Endodermal cell (in vitro differentiated cells): ENCODE data around the gene PRKCA. TPM values are rescaled to one million over a fixed set of nuclear protein-coding genes. Genes with fewer than 3 reads are reported as not detected.
"Not testable (repeated sequence)": the region's sequence is repeated elsewhere in the genome, so short reads cannot be mapped to it uniquely, and the experiment has no call there.

ENCODE experiments used
- DNase-seq: peaks from one replicate; pipeline ENCODE4 v3.0.0-alpha.2; 2017
- H3K27ac ChIP-seq: 2 replicates; pipeline ENCODE4 v1.5.1; 2013; ENCODE audit warnings: mild to moderate bottlenecking, low read depth, low read length, moderate library complexity
- H3K27me3 ChIP-seq: 2 replicates; pipeline ENCODE4 v1.6.1; 2013; ENCODE audit warnings: mild to moderate bottlenecking, low read length, moderate library complexity; ENCODE audit not compliant: insufficient read depth, control insufficient read depth, poor library complexity, severe bottlenecking
- H3K36me3 ChIP-seq: 2 replicates; pipeline ENCODE4 v1.7.0; 2013; ENCODE audit warnings: mild to moderate bottlenecking, low read length, moderate library complexity; ENCODE audit not compliant: control insufficient read depth, insufficient read depth
- H3K4me1 ChIP-seq: one replicate; pipeline ENCODE4 v1.7.0; 2013; ENCODE audit warnings: low read length; ENCODE audit not compliant: control insufficient read depth, insufficient read depth
- H3K4me3 ChIP-seq: 2 replicates; pipeline ENCODE4 v1.5.1; 2013; ENCODE audit warnings: mild to moderate bottlenecking, low read length, moderate library complexity
- H3K9ac ChIP-seq: 2 replicates; pipeline ENCODE4 v1.6.1; 2013; ENCODE audit warnings: mild to moderate bottlenecking, low read length, moderate library complexity; ENCODE audit not compliant: poor library complexity, severe bottlenecking; ENCODE audit errors: extremely low read depth
- H3K9me3 ChIP-seq: 2 replicates; pipeline ENCODE4 v1.6.1; 2013; ENCODE audit warnings: mild to moderate bottlenecking, low read length, moderate library complexity; ENCODE audit not compliant: control insufficient read depth
- H3K27ac Mint-ChIP-seq: 2 replicates; pipeline ENCODE4 v1.8.0; 2020; ENCODE audit warnings: mixed read lengths
- H3K27me3 Mint-ChIP-seq: 2 replicates; pipeline ENCODE4 v1.8.0; 2021; ENCODE audit warnings: mild to moderate bottlenecking, mixed read lengths; ENCODE audit not compliant: insufficient read depth
- H3K36me3 Mint-ChIP-seq: 2 replicates; pipeline ENCODE4 v1.8.0; 2020; ENCODE audit warnings: low read depth, mixed read lengths
- H3K4me1 Mint-ChIP-seq: 2 replicates; pipeline ENCODE4 v1.8.0; 2020; ENCODE audit warnings: mixed read lengths
- H3K4me3 Mint-ChIP-seq: 2 replicates; pipeline ENCODE4 v1.8.0; 2020; ENCODE audit warnings: mild to moderate bottlenecking, moderate library complexity, mixed read lengths
- H3K9me3 Mint-ChIP-seq: 2 replicates; pipeline ENCODE4 v1.8.0; 2020; ENCODE audit warnings: mild to moderate bottlenecking, mixed read lengths
- CTCF ChIP-seq: fragments of 200-600 bp; sonication (generic); conservative IDR thresholded peaks from 2 replicates; pipeline ENCODE4 v1.5.0; 2021; ENCODE audit warnings: antibody characterized with exemption, mild to moderate bottlenecking
- WGBS, 2 experiments: methylation state at CpG; one replicate each; pipeline versions ENCODE4 v1.1.5 to v1.1.7; 2013; ENCODE audit warnings: missing lambda C conversion rate in 2 of 2, mixed read lengths in 1 of 2; ENCODE audit not compliant: insufficient coverage in 1 of 2, insufficient read length in 1 of 2; 5-methylcytosine and 5-hydroxymethylcytosine counted together
- total RNA-seq, 2 donors: library from RNA; stranded (reverse); fragmentation: NEBNext Ultra II Directional in 1 of 2; extraction: Animal tissue kit (Norgen Biotek cat#: 25700) in 1 of 2; gene quantifications; 2 replicates in 1 of 2; 3 replicates in 1 of 2; pipeline ENCODE4 v1.2.1, GENCODE V29; 2021

The PRKCA gene
- total RNA-seq, 2 donors from 2014 or later, result 8.7 to 14.6 TPM

DNA sequence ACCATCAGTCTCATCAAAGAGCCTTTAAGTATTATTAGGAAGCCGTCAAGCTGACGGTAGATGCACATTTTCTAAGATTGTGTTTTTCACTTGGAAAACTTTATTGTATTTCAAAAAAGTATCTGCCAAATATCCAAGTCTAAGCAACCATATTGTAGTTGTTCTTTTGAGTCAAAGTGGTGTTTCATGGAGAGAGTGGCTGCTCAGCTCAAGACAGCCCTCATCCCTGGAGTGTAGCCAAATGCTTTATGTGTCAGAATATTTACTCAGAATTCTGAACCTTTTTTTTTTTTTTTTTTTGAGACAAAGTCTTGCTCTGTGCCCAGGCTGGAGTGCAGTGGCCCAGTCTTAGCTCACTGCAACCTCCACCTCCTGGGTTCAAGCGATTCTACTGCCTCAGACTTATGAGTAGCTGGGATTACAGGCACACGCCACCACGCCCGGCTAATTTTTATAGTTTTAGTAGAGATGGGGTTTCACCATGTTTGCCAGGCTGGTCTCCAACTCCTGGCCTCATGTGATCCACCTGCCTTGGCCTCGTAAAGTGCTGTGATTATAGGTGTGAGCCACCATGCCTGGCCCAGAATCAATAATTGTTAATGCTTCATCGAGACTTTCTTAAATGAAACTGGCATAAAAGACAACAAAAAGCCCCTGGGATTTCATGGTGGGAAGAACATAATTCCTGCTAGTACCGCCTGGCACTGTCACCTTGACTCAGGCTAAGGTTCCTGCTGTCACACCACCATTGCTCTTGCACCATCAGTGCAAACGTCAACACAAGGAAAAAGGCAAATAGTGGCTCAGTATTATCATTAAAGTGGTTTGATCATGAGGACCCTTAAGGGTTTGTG lies 45.5 kb downstream of the PRKCA start:
- Histone ChIP-seq H3K27ac (no peak overlapping the region), H3K36me3 (no peaks in the 10 kb centered on the region), H3K9me3 (no peaks in the 10 kb centered on the region), H3K27me3 (peaks cover 6% of the 10 kb centered on the region), H3K4me3 (no peak overlapping the region), H3K4me1 (peaks cover 8% of the 10 kb centered on the region), H3K9ac (no peak overlapping the region)
- WGBS, 2 experiments, result 88 to 94% methylated on average over 3 to 10 of the region's 10 CpGs
- Mint-ChIP-seq H3K4me3 (no peak overlapping the region), H3K4me1 (peaks cover 18% of the 10 kb centered on the region), H3K27ac (no peak overlapping the region), H3K27me3 (peaks cover 17% of the 10 kb centered on the region), H3K36me3 (no peaks in the 10 kb centered on the region), H3K9me3 (no peaks in the 10 kb centered on the region)
- no peak for TF ChIP-seq CTCF
- no peak for DNase-seq

DNA sequence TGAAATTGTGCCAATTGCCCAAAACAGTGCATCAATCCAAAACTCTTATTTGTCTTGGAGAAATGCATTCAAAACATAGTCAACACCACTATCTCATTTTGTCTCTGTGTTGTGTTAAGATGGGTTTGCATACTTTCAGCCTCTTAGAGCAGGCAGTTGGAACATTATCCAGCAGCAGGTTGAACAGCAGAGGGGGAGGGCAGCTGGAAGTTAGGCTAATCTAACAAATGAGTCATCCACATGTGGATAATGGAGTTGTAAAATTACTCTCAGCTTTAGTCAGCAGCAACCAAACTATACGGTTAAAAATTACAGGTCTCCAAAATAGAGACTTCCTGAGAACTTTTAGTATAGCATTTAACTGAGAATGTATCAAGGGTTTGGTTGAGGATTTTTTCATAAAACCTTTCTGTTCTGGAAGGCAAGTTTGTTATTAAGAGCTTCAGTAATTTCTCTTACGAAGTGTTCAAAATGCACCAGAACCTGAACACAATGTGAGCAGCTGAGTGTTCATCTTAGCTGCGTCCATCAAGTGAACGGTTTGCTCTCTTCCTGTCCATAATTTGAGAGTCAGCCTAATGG lies 46.3 kb downstream of the PRKCA start:
- Mint-ChIP-seq H3K36me3 (no peaks in the 10 kb centered on the region), H3K9me3 (no peaks in the 10 kb centered on the region), H3K4me3 (no peak overlapping the region), H3K27me3 (peaks cover 25% of the 10 kb centered on the region), H3K27ac (no peak overlapping the region), H3K4me1 (peaks cover 19% of the 10 kb centered on the region)
- 88 to 100% methylated on average over 2 to 4 of the region's 4 CpGs for WGBS, 2 experiments
- Histone ChIP-seq H3K36me3 (no peaks in the 10 kb centered on the region), H3K4me1 (peaks cover 8% of the 10 kb centered on the region), H3K4me3 (no peak overlapping the region), H3K9ac (no peak overlapping the region), H3K27ac (no peak overlapping the region), H3K9me3 (no peaks in the 10 kb centered on the region), H3K27me3 (peaks cover 13% of the 10 kb centered on the region)
- DNase-seq, result no peak
- TF ChIP-seq CTCF, result no peak

GRCh38 chr17:66349521-66350254 lies 47.3 kb downstream of the PRKCA start:
- Mint-ChIP-seq H3K9me3 (no peaks in the 10 kb centered on the region), H3K27ac (peak overlapping the region; percentile 16), H3K4me3 (no peak overlapping the region), H3K4me1 (peaks cover 27% of the 10 kb centered on the region), H3K27me3 (peaks cover 28% of the 10 kb centered on the region), H3K36me3 (no peaks in the 10 kb centered on the region)
- H3K27me3 ChIP-seq, result peaks cover 15% of the 10 kb centered on the region
- H3K9me3 ChIP-seq, result no peaks in the 10 kb centered on the region
- 73% methylated on average over 12 of the region's 12 CpGs; no CpG with 5 or more reads in 1 of the 2 experiments for WGBS, 2 experiments
- H3K36me3 ChIP-seq, result no peaks in the 10 kb centered on the region
- no peak overlapping the region for H3K9ac ChIP-seq
- H3K27ac ChIP-seq, result no peak overlapping the region
- H3K4me3 ChIP-seq, result no peak overlapping the region
- peak; percentile 75 for DNase-seq
- peaks cover 8% of the 10 kb centered on the region for H3K4me1 ChIP-seq
- no peak for TF ChIP-seq CTCF

GRCh38 chr17:66350576-66350975 lies 48.2 kb downstream of the PRKCA start:
- not testable (repeated sequence) for H3K9me3 Mint-ChIP-seq, H3K36me3 ChIP-seq, H3K4me3 Mint-ChIP-seq, H3K9me3 ChIP-seq, H3K4me3 ChIP-seq, H3K27ac Mint-ChIP-seq, H3K36me3 Mint-ChIP-seq, H3K27ac ChIP-seq, H3K9ac ChIP-seq, DNase-seq
- H3K27me3 ChIP-seq, result peaks cover 19% of the 10 kb centered on the region
- Mint-ChIP-seq H3K27me3 (peaks cover 29% of the 10 kb centered on the region), H3K4me1 (peaks cover 35% of the 10 kb centered on the region)
- H3K4me1 ChIP-seq, result peaks cover 10% of the 10 kb centered on the region
- WGBS, 2 experiments, result 93 to 96% methylated on average over 8 to 10 of the region's 10 CpGs
